ENCODE measurements around the gene UBASH3B. TPM values are rescaled to one million over a fixed set of nuclear protein-coding genes. Genes with fewer than 3 reads are reported as not detected.
"Not testable (repeated sequence)": the region's sequence is repeated elsewhere in the genome, so short reads cannot be mapped to it uniquely, and the experiment has no call there.

Gene UBASH3B
- total and polyA plus RNA-seq, 2 of the 13 experiments (the other 11 are each of a cell fraction or from before 2014, with no cell fraction given) = 4.4 to 7.6 TPM

DNA sequence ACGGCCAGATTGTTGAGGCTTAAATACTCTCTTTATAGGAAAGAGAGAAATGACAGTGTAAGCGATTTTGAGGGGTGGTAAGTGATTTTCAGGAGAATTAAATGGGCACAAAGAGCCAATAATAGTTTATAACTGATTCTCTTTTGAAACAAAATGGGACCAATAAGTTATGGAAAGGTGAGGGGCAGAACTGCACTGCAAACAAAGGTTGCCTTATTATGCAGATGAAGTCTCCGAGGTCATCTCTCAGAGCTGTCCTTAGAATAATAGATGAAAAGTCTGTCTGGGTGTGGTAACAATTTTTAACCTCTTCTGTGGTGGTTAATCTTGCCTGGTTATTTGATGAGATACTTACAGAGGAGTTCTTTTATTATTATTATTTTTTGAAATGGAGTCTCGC lies 168.0 kb downstream of the UBASH3B start (continued):
- TF ChIP-seq ZNF530 (CRISPR knock-in tag; IDR thresholded peaks at IDR 0.05; ENCODE audit: low read depth) = no peak
- no peak for TF ChIP-seq SALL2 (CRISPR knock-in tag; IDR thresholded peaks at IDR 0.05)

- WGBS (ENCODE audit: low lambda C conversion rate) = 3% methylated on average over 4 of the region's 6 CpGs
- H4K20me1 ChIP-seq (ENCODE audit: insufficient read depth, low read length); CTCF ChIA-PET (ENCODE audit: low intra/inter-chr PET ratio, low total read pairs); BruUV-seq (replicated peaks); H3K9me3 ChIP-seq (ENCODE audit: low read length); H3K9ac ChIP-seq (ENCODE audit: insufficient read depth, low read depth, low read length); in situ Hi-C loops (cut with HindIII; ENCODE audit: extremely low pct_ligation_motif_present, low pct_unique_long_range_greater_than_20kb); ATAC-seq; H3K79me2 ChIP-seq (ENCODE audit: insufficient read depth, low read length); H3K4me3 ChIP-seq (replicated peaks in 1 of 3; ENCODE audit: insufficient read depth in 1 of 3, low read depth in 2 of 3, low read length in 3 of 3); H3K27me3 ChIP-seq (ENCODE audit: control insufficient read depth in 1 of 2, insufficient read depth in 2 of 2, low read length in 2 of 2); H3K4me1 ChIP-seq (ENCODE audit: insufficient read depth, low read length); H2AFZ ChIP-seq (ENCODE audit: low read length); H3K4me2 ChIP-seq (ENCODE audit: low read depth, low read length); H3K36me3 ChIP-seq (replicated peaks in 1 of 2; ENCODE audit: control insufficient read depth in 1 of 2, insufficient read depth in 2 of 2, low read length in 2 of 2); FAIRE-seq; DNase-seq (ENCODE audit: low spot score); POLR2A ChIA-PET; intact Hi-C loops (cut with micrococcal nuclease; ENCODE audit: unreplicated experiment); H3K27ac ChIP-seq (ENCODE audit: extremely low read length, insufficient read depth, low read length): not testable (repeated sequence)
These were observed 173.8 kb downstream of the UBASH3B start for GRCh38 chr11:122829371-122829770.

DNA sequence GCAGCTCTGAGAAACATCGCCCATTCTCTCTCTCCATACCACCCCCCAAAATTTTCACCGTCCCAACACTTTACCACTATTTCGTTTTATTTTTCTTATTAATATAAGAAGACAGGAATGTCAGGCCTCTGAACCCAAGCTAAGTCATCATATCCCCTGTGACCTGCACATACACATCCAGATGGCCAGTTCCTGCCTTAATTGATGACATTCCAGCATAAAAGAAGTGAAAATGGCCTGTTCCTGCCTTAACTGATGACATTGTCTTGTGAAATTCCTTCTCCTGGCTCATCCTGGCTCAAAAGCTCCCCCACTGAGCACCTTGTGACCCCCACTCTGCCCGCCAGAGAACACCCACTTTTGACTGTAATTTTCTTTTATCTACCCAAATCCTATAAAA lies 176.8 kb downstream of the UBASH3B start:
- ATAC-seq; in situ Hi-C loops (cut with HindIII; ENCODE audit: extremely low pct_ligation_motif_present, low pct_unique_long_range_greater_than_20kb); H3K9ac ChIP-seq (ENCODE audit: insufficient read depth, low read depth, low read length); H4K20me1 ChIP-seq (ENCODE audit: insufficient read depth, low read length); H3K27ac ChIP-seq (ENCODE audit: extremely low read length, insufficient read depth, low read length); BruUV-seq (replicated peaks); POLR2A ChIA-PET; H3K27me3 ChIP-seq (ENCODE audit: control insufficient read depth in 1 of 2, insufficient read depth in 2 of 2, low read length in 2 of 2); H3K79me2 ChIP-seq (ENCODE audit: insufficient read depth, low read length); CTCF ChIA-PET (ENCODE audit: low intra/inter-chr PET ratio, low total read pairs); H3K4me1 ChIP-seq (ENCODE audit: insufficient read depth, low read length); FAIRE-seq; H3K36me3 ChIP-seq (replicated peaks in 1 of 2; ENCODE audit: control insufficient read depth in 1 of 2, insufficient read depth in 2 of 2, low read length in 2 of 2); H3K4me2 ChIP-seq (ENCODE audit: low read depth, low read length); H2AFZ ChIP-seq (ENCODE audit: low read length); H3K4me3 ChIP-seq (replicated peaks in 1 of 3; ENCODE audit: insufficient read depth in 1 of 3, low read depth in 2 of 3, low read length in 3 of 3); intact Hi-C loops (cut with micrococcal nuclease; ENCODE audit: unreplicated experiment); DNase-seq (ENCODE audit: low spot score); H3K9me3 ChIP-seq (ENCODE audit: low read length): not testable (repeated sequence)
- WGBS (ENCODE audit: low lambda C conversion rate) = 6% methylated on average over 4 of the region's 4 CpGs

Data from HepG2 (cell line).